HG02970 (cell line): Measurements from ENCODE around the gene HSP90AA1.
"Not testable (repeated sequence)": the region's sequence is repeated elsewhere in the genome, so short reads cannot be mapped to it uniquely, and the experiment has no call there.

Experiments used
- ATAC-seq: cut with Tn5 transposase; IDR thresholded peaks from one replicate; pipeline ENCODE4 v1.9.1; 2021; ENCODE audit warnings: mild to moderate bottlenecking, moderate library complexity, moderate number of reproducible peaks; ENCODE audit not compliant: unreplicated experiment, low FRiP score

Gene HSP90AA1

GRCh38 chr14:102074415-102074964 is 12.4 kb downstream of the HSP90AA1 start:
- ATAC-seq: no peak

GRCh38 chr14:102071283-102071998 is 15.4 kb downstream of the HSP90AA1 start:
- no peak for ATAC-seq

- no peak for ATAC-seq
Measured at GRCh38 chr14:102066041-102066451, 20.8 kb downstream of the HSP90AA1 start.

GRCh38 chr14:102064590-102064989 is 22.3 kb downstream of the HSP90AA1 start:
- not testable (repeated sequence) for ATAC-seq

- ATAC-seq: no peak
Measured at GRCh38 chr14:102063808-102064429, 22.9 kb downstream of the HSP90AA1 start.

- ATAC-seq: no peak
Measured at GRCh38 chr14:102063109-102063807, 23.6 kb downstream of the HSP90AA1 start.

- ATAC-seq: no peak
Measured at GRCh38 chr14:102058961-102059360, 27.9 kb downstream of the HSP90AA1 start.

- no peak for ATAC-seq
Measured at GRCh38 chr14:102058146-102058545, 28.7 kb downstream of the HSP90AA1 start.

GRCh38 chr14:102057480-102058114 is 29.2 kb downstream of the HSP90AA1 start:
- no peak for ATAC-seq

GRCh38 chr14:102056694-102057442 is 30.0 kb downstream of the HSP90AA1 start:
- no peak for ATAC-seq

- ATAC-seq: no peak
Measured at GRCh38 chr14:102055181-102055901, 31.5 kb downstream of the HSP90AA1 start.

GRCh38 chr14:102052522-102052921 is 34.3 kb downstream of the HSP90AA1 start:
- no peak for ATAC-seq

GRCh38 chr14:102050625-102051024 is 36.2 kb downstream of the HSP90AA1 start:
- no peak for ATAC-seq

- ATAC-seq: no peak
Measured at GRCh38 chr14:102050026-102050405, 36.8 kb downstream of the HSP90AA1 start.

GRCh38 chr14:102049258-102050025 is 37.4 kb downstream of the HSP90AA1 start:
- no peak for ATAC-seq

GRCh38 chr14:102047808-102048540 is 38.9 kb downstream of the HSP90AA1 start:
- no peak for ATAC-seq

GRCh38 chr14:102046337-102047278 is 40.2 kb downstream of the HSP90AA1 start:
- no peak for ATAC-seq
